HG02759 (cell line): ENCODE results near the gene SLC6A9.

ENCODE experiments used
- ATAC-seq: cut with Tn5 transposase; IDR thresholded peaks from one replicate; pipeline ENCODE4 v1.9.1; 2021; ENCODE audit warnings: mild to moderate bottlenecking, moderate library complexity; ENCODE audit not compliant: unreplicated experiment

The SLC6A9 gene

GRCh38 chr1:44031252-44032169, at the start of gene SLC6A9:
TSS of gene SLC6A9 (minus strand) at chr1:44031462. CDS start at chr1:44024277, 7,185 bp downstream.
- no peak for ATAC-seq

GRCh38 chr1:44079566-44079965, 48.3 kb upstream of the SLC6A9 start:
- no peak for ATAC-seq

- no peak for ATAC-seq
These were observed 46.8 kb upstream of the SLC6A9 start for GRCh38 chr1:44078104-44078503.

- no peak for ATAC-seq
These were observed 46.2 kb upstream of the SLC6A9 start for GRCh38 chr1:44077421-44077820.

- no peak for ATAC-seq
These were observed 44.8 kb upstream of the SLC6A9 start for GRCh38 chr1:44076066-44076465.

GRCh38 chr1:44074415-44074814, 43.2 kb upstream of the SLC6A9 start:
- ATAC-seq, result no peak

GRCh38 chr1:44073528-44073927, 42.3 kb upstream of the SLC6A9 start:
- ATAC-seq, result no peak

GRCh38 chr1:44072821-44073220, 41.6 kb upstream of the SLC6A9 start:
- ATAC-seq, result no peak

GRCh38 chr1:44072204-44072603, 40.9 kb upstream of the SLC6A9 start:
- ATAC-seq, result no peak

- ATAC-seq, result no peak
These were observed 40.2 kb upstream of the SLC6A9 start for GRCh38 chr1:44071461-44071860.

- ATAC-seq, result no peak
These were observed 37.2 kb upstream of the SLC6A9 start for GRCh38 chr1:44068442-44068921.

GRCh38 chr1:44067266-44068250, 36.3 kb upstream of the SLC6A9 start:
- ATAC-seq, result peak; percentile 64

GRCh38 chr1:44062656-44063179, 31.5 kb upstream of the SLC6A9 start:
- ATAC-seq, result no peak

GRCh38 chr1:44061857-44062256, 30.6 kb upstream of the SLC6A9 start:
- ATAC-seq, result no peak

GRCh38 chr1:44060830-44061267, 29.6 kb upstream of the SLC6A9 start:
- ATAC-seq, result no peak

- no peak for ATAC-seq
These were observed 28.5 kb upstream of the SLC6A9 start for GRCh38 chr1:44059664-44060355.

GRCh38 chr1:44059212-44059611, 27.9 kb upstream of the SLC6A9 start:
- no peak for ATAC-seq

- no peak for ATAC-seq
These were observed 26.0 kb upstream of the SLC6A9 start for GRCh38 chr1:44057293-44057692.

- ATAC-seq, result no peak
These were observed 22.1 kb upstream of the SLC6A9 start for GRCh38 chr1:44053394-44053793.

- ATAC-seq, result no peak
These were observed 19.0 kb upstream of the SLC6A9 start for GRCh38 chr1:44050261-44050660.
